ENCODE measurements around the gene RIOX2. TPM values are rescaled to one million over a fixed set of nuclear protein-coding genes. Genes with fewer than 3 reads are reported as not detected.
A peak's percentile ranks its signal among the peaks of the same experiment; 100 is the strongest.
"Not testable (repeated sequence)": the region's sequence is repeated elsewhere in the genome, so short reads cannot be mapped to it uniquely, and the experiment has no call there.

The RIOX2 gene
- polyA plus RNA-seq, 1 donor (not counting 4 experiments of a cell fraction or from before 2014, with no cell fraction given), result 45.2 TPM

- Histone ChIP-seq H3K9me1 (ENCODE audit: control insufficient read depth, extremely low read depth, insufficient read depth, low read length) (no peaks in the 10 kb centered on the region), H3K9ac (ENCODE audit: control insufficient read depth, extremely low read depth, insufficient read depth, low read length) (no peak overlapping the region), H3K4me3 (ENCODE audit: control insufficient read depth in 2 of 3, extremely low read depth in 1 of 3, insufficient read depth in 2 of 3, low read depth in 1 of 3, low read length in 3 of 3) (peak overlapping the region in 1 of 3 experiments; percentile 30), H4K20me1 (ENCODE audit: control insufficient read depth, extremely low read depth, insufficient read depth, low read length) (no peaks in the 10 kb centered on the region), H3K4me1 (ENCODE audit: control insufficient read depth, extremely low read depth, insufficient read depth, low read length) (peaks cover 9% of the 10 kb centered on the region), H3K9me3 (ENCODE audit: control insufficient read depth, low read depth, low read length) (no peaks in the 10 kb centered on the region), H3K27ac (ENCODE audit: control insufficient read depth, insufficient read depth, low read length) (no peak overlapping the region), H3K4me2 (ENCODE audit: control insufficient read depth, extremely low read depth, insufficient read depth, low read depth, low read length) (peak overlapping the region; percentile 61), H3K36me3 (ENCODE audit: control insufficient read depth in 2 of 2, extremely low read depth in 1 of 2, insufficient read depth in 2 of 2, low read length in 2 of 2) (no peaks in the 10 kb centered on the region), H2AFZ (ENCODE audit: control insufficient read depth, low read length) (peak overlapping the region; percentile 90), H3K27me3 (ENCODE audit: control insufficient read depth, extremely low read depth, insufficient read depth, low read length) (no peaks in the 10 kb centered on the region), H3K79me2 (ENCODE audit: control insufficient read depth, insufficient read depth, low read length) (no peaks in the 10 kb centered on the region)
- TF ChIP-seq, protein P1, sequence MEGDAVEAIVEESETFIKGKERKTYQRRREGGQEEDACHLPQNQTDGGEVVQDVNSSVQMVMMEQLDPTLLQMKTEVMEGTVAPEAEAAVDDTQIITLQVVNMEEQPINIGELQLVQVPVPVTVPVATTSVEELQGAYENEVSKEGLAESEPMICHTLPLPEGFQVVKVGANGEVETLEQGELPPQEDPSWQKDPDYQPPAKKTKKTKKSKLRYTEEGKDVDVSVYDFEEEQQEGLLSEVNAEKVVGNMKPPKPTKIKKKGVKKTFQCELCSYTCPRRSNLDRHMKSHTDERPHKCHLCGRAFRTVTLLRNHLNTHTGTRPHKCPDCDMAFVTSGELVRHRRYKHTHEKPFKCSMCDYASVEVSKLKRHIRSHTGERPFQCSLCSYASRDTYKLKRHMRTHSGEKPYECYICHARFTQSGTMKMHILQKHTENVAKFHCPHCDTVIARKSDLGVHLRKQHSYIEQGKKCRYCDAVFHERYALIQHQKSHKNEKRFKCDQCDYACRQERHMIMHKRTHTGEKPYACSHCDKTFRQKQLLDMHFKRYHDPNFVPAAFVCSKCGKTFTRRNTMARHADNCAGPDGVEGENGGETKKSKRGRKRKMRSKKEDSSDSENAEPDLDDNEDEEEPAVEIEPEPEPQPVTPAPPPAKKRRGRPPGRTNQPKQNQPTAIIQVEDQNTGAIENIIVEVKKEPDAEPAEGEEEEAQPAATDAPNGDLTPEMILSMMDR (optimal IDR thresholded peaks at IDR 0.05 in 1 of 3, IDR thresholded peaks at IDR 0.05 in 1 of 3, conservative IDR thresholded peaks at IDR 0.05 in 1 of 3; ENCODE audit: extremely low read depth in 1 of 3, insufficient read depth in 2 of 3, low read length in 3 of 3), result peak; percentile 4 to 34 (median 24)
- TF ChIP-seq EZH2 (IDR thresholded peaks at IDR 0.05; ENCODE audit: low read length), result no peak
- FAIRE-seq (peak; percentile 92), DNase-seq (ENCODE audit: low read depth, low spot score) (no peak)
- dilution Hi-C loops (cut with MboI; ENCODE audit: extremely low pct_ligation_motif_present, low sequenced_read_pairs), result no loop called here
Measured at GRCh38 chr3:98013411-98014267, 41.4 kb upstream of the RIOX2 start.

GRCh38 chr3:98012979-98013378 is 40.7 kb upstream of the RIOX2 start:
- H4K20me1 ChIP-seq (ENCODE audit: control insufficient read depth, extremely low read depth, insufficient read depth, low read length), result no peaks in the 10 kb centered on the region
- no peak overlapping the region for H3K9ac ChIP-seq (ENCODE audit: control insufficient read depth, extremely low read depth, insufficient read depth, low read length)
- no peaks in the 10 kb centered on the region for H3K36me3 ChIP-seq (ENCODE audit: control insufficient read depth in 2 of 2, extremely low read depth in 1 of 2, insufficient read depth in 2 of 2, low read length in 2 of 2)
- H3K9me3 ChIP-seq (ENCODE audit: control insufficient read depth, low read depth, low read length), result no peaks in the 10 kb centered on the region
- TF ChIP-seq, protein P1 (optimal IDR thresholded peaks at IDR 0.05 in 1 of 3, IDR thresholded peaks at IDR 0.05 in 1 of 3, conservative IDR thresholded peaks at IDR 0.05 in 1 of 3; ENCODE audit: extremely low read depth in 1 of 3, insufficient read depth in 2 of 3, low read length in 3 of 3), result no peak
- TF ChIP-seq EZH2 (IDR thresholded peaks at IDR 0.05; ENCODE audit: low read length), result no peak
- H2AFZ ChIP-seq (ENCODE audit: control insufficient read depth, low read length), result no peak overlapping the region
- H3K4me1 ChIP-seq (ENCODE audit: control insufficient read depth, extremely low read depth, insufficient read depth, low read length), result peaks cover 9% of the 10 kb centered on the region
- DNase-seq (ENCODE audit: low read depth, low spot score) (no peak), FAIRE-seq (no peak)
- no peak overlapping the region for H3K4me3 ChIP-seq (ENCODE audit: control insufficient read depth in 2 of 3, extremely low read depth in 1 of 3, insufficient read depth in 2 of 3, low read depth in 1 of 3, low read length in 3 of 3)
- no peak overlapping the region for H3K27ac ChIP-seq (ENCODE audit: control insufficient read depth, insufficient read depth, low read length)
- H3K79me2 ChIP-seq (ENCODE audit: control insufficient read depth, insufficient read depth, low read length), result no peaks in the 10 kb centered on the region
- no peak overlapping the region for H3K4me2 ChIP-seq (ENCODE audit: control insufficient read depth, extremely low read depth, insufficient read depth, low read depth, low read length)
- dilution Hi-C loops (cut with MboI; ENCODE audit: extremely low pct_ligation_motif_present, low sequenced_read_pairs), result no loop called here
- no peaks in the 10 kb centered on the region for H3K27me3 ChIP-seq (ENCODE audit: control insufficient read depth, extremely low read depth, insufficient read depth, low read length)
- H3K9me1 ChIP-seq (ENCODE audit: control insufficient read depth, extremely low read depth, insufficient read depth, low read length), result no peaks in the 10 kb centered on the region

DNA sequence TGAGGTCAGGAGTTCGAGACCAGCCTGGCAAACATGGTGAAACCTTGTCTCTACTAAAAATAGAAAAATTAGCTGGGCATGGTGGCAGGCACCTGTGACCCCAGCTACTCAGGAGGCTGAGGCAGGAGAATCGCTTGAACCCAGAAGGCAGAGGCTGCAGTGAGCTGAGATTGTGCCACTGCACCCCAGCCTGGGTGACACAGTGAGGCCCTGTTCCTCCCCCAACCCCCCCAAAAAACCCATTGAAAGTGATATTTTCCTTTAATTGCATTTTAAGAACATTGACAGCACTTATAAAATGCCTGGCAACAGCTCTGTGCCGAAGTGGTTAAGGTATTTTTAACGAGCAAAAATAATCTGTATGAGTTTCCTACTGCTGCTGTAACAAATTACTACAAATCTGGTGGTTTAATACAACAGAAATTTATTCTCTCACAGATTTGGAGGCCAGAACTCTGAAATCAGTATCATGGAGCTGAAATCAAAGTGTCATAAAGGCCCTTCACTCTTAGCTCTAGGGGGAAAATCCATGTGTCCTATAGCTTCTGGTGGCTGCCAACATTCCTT is 38.7 kb upstream of the RIOX2 start:
- H3K4me1 ChIP-seq (ENCODE audit: control insufficient read depth, extremely low read depth, insufficient read depth, low read length); H3K27me3 ChIP-seq (ENCODE audit: control insufficient read depth, extremely low read depth, insufficient read depth, low read length); H2AFZ ChIP-seq (ENCODE audit: control insufficient read depth, low read length); DNase-seq (ENCODE audit: low read depth, low spot score); H3K9me3 ChIP-seq (ENCODE audit: control insufficient read depth, low read depth, low read length); H3K9me1 ChIP-seq (ENCODE audit: control insufficient read depth, extremely low read depth, insufficient read depth, low read length); H3K79me2 ChIP-seq (ENCODE audit: control insufficient read depth, insufficient read depth, low read length); H3K9ac ChIP-seq (ENCODE audit: control insufficient read depth, extremely low read depth, insufficient read depth, low read length); dilution Hi-C loops (cut with MboI; ENCODE audit: extremely low pct_ligation_motif_present, low sequenced_read_pairs); H4K20me1 ChIP-seq (ENCODE audit: control insufficient read depth, extremely low read depth, insufficient read depth, low read length); FAIRE-seq; H3K4me2 ChIP-seq (ENCODE audit: control insufficient read depth, extremely low read depth, insufficient read depth, low read depth, low read length); H3K4me3 ChIP-seq (ENCODE audit: control insufficient read depth in 2 of 3, extremely low read depth in 1 of 3, insufficient read depth in 2 of 3, low read depth in 1 of 3, low read length in 3 of 3); H3K27ac ChIP-seq (ENCODE audit: control insufficient read depth, insufficient read depth, low read length); H3K36me3 ChIP-seq (ENCODE audit: control insufficient read depth in 2 of 2, extremely low read depth in 1 of 2, insufficient read depth in 2 of 2, low read length in 2 of 2): not testable (repeated sequence)
